Right atrium auricular region (tissue), 2 donors: ENCODE data around the gene RPA1. TPM values are rescaled to one million over a fixed set of nuclear protein-coding genes. Genes with fewer than 3 reads are reported as not detected.
A peak's percentile ranks its signal among the peaks of the same experiment; 100 is the strongest.

Source experiments
- DNase-seq: peaks from one replicate; pipeline ENCODE4 v3.0.0-alpha.2; 2019; ENCODE audit warnings: low spot score
- H3K27ac ChIP-seq, 2 donors: fragments of 200-600 bp; sonication (generic); 1 replicate in 1 of 2; 2 replicates in 1 of 2; pipeline ENCODE4 v1.5.1; 2016 to 2019
- H3K27me3 ChIP-seq, 2 donors: fragments of 200-600 bp; sonication (generic); one replicate each; pipeline versions ENCODE4 v1.5.1 to v1.6.0; 2017 to 2019
- H3K36me3 ChIP-seq: fragments of 200-600 bp; sonication (generic); one replicate; pipeline ENCODE4 v1.5.1; 2016
- H3K4me1 ChIP-seq, 2 donors: fragments of 200-600 bp; sonication (generic); one replicate each; pipeline versions ENCODE4 v1.5.1 to v1.6.0; 2017 to 2019
- H3K4me3 ChIP-seq, 2 donors: fragments of 200-600 bp; sonication (generic); 1 replicate in 1 of 2; 2 replicates in 1 of 2; pipeline ENCODE4 v1.5.1; 2017 to 2019; ENCODE audit warnings: mild to moderate bottlenecking in 1 of 2, moderate library complexity in 1 of 2
- H3K9me3 ChIP-seq, 2 donors: fragments of 200-600 bp; sonication (generic); one replicate each; pipeline ENCODE4 v1.5.1; 2019
- total RNA-seq, 2 donors: library from RNA; depleted of rRNA; stranded (reverse); fragments of >200 nt; gene quantifications; one replicate each; pipeline ENCODE4 v1.1.0, GENCODE V29; 2016
- TF ChIP-seq, protein P1 (sequence below), 2 donors: fragments of 200-600 bp; sonication (generic); IDR thresholded peaks; one replicate each; pipeline ENCODE4 v1.5.1; 2019; ENCODE audit warnings: antibody characterized with exemption in 2 of 2

The RPA1 gene
- total RNA-seq, 2 donors from 2014 or later = 20.9 to 26.9 TPM

DNA sequence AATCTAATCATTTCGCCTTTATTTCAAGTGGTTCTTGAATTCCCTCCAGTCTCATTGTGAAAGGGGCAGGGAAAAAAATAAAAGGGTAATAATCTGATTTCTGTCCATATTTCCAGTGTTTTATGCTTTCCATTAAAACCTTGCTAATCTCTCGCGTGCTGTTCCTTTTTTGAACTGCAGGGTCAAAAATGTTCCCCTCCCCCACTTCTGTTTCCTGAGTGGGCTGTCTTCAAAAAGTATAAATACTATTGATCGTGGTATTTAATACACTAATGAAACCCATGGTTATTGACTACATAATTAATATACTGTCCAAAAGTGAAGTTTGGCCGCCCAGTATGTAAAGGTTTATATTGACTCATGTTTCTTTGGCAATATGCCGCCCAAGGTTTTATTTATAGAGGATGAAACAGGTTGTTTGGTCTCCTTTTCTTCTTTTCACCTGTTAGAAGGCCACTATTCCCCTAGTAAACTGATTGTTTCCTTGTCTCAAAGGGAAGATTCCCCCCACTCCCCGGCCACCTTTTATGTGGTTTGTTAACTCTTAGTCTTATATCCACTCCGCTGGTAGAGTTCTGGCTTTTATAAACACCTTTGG lies 69.7 kb downstream of the RPA1 start:
- DNase-seq = no peak
- no peaks in the 10 kb centered on the region for H3K9me3 ChIP-seq
- H3K4me1 ChIP-seq = peaks cover 0 to 4% of the 10 kb centered on the region in 2 donors
- peaks cover 39% of the 10 kb centered on the region for H3K36me3 ChIP-seq
- no peak overlapping the region for H3K27ac ChIP-seq
- TF ChIP-seq, protein P1, sequence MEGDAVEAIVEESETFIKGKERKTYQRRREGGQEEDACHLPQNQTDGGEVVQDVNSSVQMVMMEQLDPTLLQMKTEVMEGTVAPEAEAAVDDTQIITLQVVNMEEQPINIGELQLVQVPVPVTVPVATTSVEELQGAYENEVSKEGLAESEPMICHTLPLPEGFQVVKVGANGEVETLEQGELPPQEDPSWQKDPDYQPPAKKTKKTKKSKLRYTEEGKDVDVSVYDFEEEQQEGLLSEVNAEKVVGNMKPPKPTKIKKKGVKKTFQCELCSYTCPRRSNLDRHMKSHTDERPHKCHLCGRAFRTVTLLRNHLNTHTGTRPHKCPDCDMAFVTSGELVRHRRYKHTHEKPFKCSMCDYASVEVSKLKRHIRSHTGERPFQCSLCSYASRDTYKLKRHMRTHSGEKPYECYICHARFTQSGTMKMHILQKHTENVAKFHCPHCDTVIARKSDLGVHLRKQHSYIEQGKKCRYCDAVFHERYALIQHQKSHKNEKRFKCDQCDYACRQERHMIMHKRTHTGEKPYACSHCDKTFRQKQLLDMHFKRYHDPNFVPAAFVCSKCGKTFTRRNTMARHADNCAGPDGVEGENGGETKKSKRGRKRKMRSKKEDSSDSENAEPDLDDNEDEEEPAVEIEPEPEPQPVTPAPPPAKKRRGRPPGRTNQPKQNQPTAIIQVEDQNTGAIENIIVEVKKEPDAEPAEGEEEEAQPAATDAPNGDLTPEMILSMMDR (IDR thresholded peaks at IDR 0.05) = no peak
- H3K27me3 ChIP-seq = no peaks in the 10 kb centered on the region
- no peak overlapping the region for H3K4me3 ChIP-seq

DNA sequence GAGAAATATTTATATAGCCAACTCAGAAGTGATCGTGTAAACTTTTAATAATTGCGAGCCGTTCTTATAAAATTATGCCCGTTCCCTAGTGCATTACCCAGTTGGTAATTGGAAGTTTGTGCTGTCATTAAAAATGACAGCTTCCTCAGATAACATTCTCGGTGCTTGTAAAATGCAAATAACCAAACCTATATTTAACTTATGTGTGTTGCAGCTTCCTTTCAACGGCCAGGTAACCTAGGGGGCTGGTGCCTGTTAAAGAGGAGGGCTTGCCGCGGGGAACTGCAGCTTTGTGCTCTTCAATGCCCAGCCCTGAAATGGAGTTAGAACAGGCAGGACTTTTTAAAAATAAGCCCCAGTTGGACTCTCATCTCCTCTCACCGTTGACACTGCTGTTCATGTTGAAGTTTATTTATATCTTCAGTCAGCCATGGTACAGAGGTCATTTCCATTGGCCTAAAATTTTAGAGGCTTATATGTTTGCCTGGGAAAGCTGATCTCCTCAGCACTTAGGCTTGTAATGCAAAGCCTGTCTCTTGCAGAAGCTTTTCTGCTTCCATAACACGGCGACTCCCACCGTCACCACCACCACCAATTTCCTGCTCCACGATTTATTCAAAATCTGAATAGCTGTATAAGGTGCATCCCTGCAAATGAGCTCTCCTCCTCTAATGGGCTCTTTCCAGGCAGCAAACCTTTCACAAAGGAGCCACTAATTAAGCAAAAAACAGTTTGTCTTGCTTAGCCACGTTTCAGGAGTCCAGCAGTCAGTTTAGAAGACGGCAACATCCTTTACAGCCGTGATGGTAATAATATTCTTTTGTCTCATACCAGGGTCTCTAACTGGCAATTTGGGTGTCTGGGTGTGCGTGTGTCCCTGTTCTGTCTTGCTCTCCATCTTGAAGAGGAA lies 74.7 kb downstream of the RPA1 start:
- Histone ChIP-seq H3K36me3 (no peaks in the 10 kb centered on the region), H3K4me3 (no peak overlapping the region), H3K4me1 (peaks cover 0 to 28% of the 10 kb centered on the region in 2 donors), H3K27ac (peak overlapping the region; percentile 8 to 62), H3K27me3 (no peaks in the 10 kb centered on the region), H3K9me3 (no peaks in the 10 kb centered on the region)
- TF ChIP-seq, protein P1 (IDR thresholded peaks at IDR 0.05) = no peak
- no peak for DNase-seq

DNA sequence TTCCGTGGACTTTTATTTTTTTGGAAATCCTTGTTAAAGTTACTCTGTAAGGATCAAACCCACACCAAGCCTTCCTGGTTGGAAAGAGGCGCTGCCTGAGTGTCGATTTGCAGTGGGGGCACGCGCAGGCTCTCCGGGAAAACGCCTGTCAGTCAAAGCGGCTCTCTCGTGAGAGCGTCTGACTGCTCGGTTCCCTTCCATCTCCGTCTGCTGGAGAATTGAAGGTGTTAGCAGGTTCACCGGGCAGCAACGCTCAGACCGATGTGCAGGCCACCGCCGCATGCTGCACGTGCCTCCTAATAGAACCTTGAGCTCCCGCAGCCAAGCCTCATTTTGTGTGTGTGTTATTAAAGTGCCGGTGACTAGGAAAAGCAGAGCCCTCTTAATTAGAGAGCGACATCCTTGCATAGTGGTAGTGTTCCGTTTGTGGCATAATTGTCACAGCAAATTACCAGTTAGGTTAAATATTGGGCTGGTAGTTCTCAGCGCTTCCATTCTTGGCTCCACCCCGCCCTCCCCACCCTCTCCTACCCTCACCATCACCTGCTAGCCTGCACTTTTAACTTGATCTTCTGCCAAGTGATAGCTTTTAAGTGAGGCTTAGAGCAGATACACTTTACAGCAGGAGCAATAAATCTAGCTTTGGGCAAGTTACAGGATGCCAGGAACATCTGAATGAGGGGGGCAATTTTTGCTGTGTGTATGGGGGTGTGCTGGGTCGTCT lies 75.5 kb downstream of the RPA1 start:
- H3K27me3 ChIP-seq = no peaks in the 10 kb centered on the region
- H3K27ac ChIP-seq = peak overlapping the region; percentile 8 to 62

DNA sequence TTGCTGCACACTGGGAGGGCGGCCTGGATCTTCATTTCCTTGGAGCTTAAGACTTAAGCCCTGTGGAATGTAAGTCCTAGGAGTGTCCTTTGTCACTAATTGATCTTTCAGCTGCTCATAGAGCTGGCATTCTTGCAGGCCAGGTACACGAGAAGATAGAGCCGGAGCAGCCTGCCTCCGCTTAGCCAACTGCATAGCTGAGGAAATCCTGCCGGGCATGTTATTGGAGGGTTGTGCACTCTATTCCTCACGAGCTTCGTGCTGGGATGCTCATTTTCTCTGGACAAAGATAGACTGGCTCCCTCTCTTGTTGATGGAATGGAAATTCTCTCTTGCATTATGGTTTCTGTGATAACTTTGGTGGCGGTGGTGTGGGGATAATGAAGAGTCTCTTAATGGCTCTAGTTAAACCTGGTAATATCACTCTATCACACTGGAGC lies 76.9 kb downstream of the RPA1 start:
- TF ChIP-seq, protein P1 (IDR thresholded peaks at IDR 0.05) = no peak
- no peaks in the 10 kb centered on the region for H3K27me3 ChIP-seq
- H3K4me3 ChIP-seq = no peak overlapping the region
- no peaks in the 10 kb centered on the region for H3K36me3 ChIP-seq
- H3K4me1 ChIP-seq = peaks cover 0 to 28% of the 10 kb centered on the region in 2 donors
- H3K27ac ChIP-seq = no peak overlapping the region
- no peaks in the 10 kb centered on the region for H3K9me3 ChIP-seq
- no peak for DNase-seq

More for the DNA sequence above, 75.5 kb downstream of the RPA1 start:
- DNase-seq = no peak
- Histone ChIP-seq H3K4me3 (no peak overlapping the region), H3K9me3 (no peaks in the 10 kb centered on the region), H3K4me1 (peaks cover 0 to 28% of the 10 kb centered on the region in 2 donors), H3K36me3 (no peaks in the 10 kb centered on the region)
- TF ChIP-seq, protein P1 (IDR thresholded peaks at IDR 0.05) = peak in 1 of 2 donors; percentile 13

DNA sequence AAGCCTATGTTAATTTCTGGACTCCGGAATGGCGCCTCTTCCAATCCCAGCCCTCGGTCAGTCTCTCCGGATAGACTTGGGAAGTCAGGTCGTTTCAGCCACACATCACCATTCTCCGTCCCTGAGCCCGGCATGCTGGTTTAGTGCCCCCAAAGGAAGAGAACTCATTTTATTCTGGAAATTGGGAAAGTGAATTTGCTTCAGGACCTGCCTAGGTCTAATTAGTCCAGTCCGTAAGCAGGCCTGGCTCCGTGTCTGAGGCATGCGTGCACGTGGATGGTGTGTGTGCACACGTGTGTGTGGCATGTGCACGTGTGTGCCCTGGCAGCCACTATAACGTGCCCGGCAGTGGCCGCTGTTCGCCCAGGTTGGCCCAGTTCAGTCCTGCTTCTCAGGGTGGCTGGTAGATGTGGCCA lies 77.4 kb downstream of the RPA1 start:
- Histone ChIP-seq H3K9me3 (no peaks in the 10 kb centered on the region), H3K4me1 (peaks cover 0 to 28% of the 10 kb centered on the region in 2 donors), H3K36me3 (no peaks in the 10 kb centered on the region), H3K27ac (no peak overlapping the region), H3K27me3 (no peaks in the 10 kb centered on the region), H3K4me3 (no peak overlapping the region)
- no peak for DNase-seq
- TF ChIP-seq, protein P1 (IDR thresholded peaks at IDR 0.05) = no peak
